ENCODE measurements around the gene PTPN14. TPM values are rescaled to one million over a fixed set of nuclear protein-coding genes. Genes with fewer than 3 reads are reported as not detected.
"Not testable (repeated sequence)": the region's sequence is repeated elsewhere in the genome, so short reads cannot be mapped to it uniquely, and the experiment has no call there.

The PTPN14 gene
- total and polyA plus RNA-seq, 8 donors: 14.9 to 38.0 (median 17.9) TPM

DNA sequence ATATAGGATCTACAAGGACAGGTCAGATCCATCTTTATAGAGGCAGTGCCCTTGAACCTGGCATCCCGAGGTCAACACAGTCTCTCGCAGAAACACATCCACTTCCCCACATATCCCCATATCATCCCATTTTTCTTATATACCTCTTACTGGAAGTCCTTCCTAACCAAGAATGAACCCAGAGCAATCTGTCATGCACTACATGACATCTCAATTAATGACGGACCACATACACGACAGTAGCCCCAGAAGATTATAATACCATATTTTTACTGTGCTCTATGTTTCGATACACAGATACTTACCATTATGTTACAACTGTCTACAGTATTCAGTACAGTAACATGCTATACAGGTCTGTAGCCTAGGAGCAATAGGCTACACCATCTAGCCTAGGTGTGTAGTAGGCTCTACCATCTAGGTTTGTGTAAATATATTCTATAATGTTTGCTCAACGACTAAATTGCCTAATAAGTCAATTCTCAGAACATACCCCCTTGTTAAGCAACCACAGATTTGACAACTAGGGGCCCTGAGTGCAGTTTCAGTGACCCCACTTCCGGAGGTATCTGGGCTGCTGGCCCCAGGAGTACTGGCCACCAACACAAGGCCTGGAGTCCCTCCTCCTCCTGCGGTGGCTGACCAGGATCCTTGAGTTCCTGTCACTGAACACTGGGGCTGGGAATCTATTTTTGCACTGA is 28.1 kb downstream of the PTPN14 start:
- no peak for ATAC-seq
- intact Hi-C loops (cut with DNase I): no loop called here

DNA sequence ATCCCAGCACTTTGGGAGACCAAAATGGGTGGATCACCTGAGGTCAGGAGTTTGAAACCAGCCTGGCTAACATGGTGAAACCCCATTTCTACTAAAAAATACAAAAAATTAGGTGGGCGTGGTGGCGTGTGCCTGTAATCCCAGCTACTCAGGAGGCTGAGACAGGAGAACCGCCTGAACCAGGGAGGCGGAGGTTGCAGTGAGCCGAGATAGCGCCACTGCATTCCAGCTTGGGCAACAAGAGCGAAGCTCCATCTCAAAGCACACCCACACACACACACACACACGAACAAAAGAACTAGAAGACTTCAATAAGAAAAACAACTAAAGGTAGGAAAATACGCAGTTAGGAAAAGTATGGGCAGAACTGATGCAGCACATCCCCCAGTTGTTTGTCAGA is 29.9 kb downstream of the PTPN14 start:
- DNase-seq; H3K4me1 ChIP-seq; H3K27me3 ChIP-seq; H3K9me3 ChIP-seq; H3K36me3 ChIP-seq; H3K4me3 ChIP-seq; ATAC-seq; H3K27ac ChIP-seq; intact Hi-C loops (cut with DNase I): not testable (repeated sequence)

More for the DNA sequence above, 28.1 kb downstream of the PTPN14 start:
- no peak overlapping the region for H3K27ac ChIP-seq
- H3K4me1 ChIP-seq: no peaks in the 10 kb centered on the region
- no peak overlapping the region for H3K4me3 ChIP-seq
- no peaks in the 10 kb centered on the region for H3K36me3 ChIP-seq
- no peaks in the 10 kb centered on the region for H3K9me3 ChIP-seq
- no peak for DNase-seq
- no peaks in the 10 kb centered on the region for H3K27me3 ChIP-seq
- TF ChIP-seq, protein P1, sequence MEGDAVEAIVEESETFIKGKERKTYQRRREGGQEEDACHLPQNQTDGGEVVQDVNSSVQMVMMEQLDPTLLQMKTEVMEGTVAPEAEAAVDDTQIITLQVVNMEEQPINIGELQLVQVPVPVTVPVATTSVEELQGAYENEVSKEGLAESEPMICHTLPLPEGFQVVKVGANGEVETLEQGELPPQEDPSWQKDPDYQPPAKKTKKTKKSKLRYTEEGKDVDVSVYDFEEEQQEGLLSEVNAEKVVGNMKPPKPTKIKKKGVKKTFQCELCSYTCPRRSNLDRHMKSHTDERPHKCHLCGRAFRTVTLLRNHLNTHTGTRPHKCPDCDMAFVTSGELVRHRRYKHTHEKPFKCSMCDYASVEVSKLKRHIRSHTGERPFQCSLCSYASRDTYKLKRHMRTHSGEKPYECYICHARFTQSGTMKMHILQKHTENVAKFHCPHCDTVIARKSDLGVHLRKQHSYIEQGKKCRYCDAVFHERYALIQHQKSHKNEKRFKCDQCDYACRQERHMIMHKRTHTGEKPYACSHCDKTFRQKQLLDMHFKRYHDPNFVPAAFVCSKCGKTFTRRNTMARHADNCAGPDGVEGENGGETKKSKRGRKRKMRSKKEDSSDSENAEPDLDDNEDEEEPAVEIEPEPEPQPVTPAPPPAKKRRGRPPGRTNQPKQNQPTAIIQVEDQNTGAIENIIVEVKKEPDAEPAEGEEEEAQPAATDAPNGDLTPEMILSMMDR (IDR thresholded peaks at IDR 0.05): no peak

DNA sequence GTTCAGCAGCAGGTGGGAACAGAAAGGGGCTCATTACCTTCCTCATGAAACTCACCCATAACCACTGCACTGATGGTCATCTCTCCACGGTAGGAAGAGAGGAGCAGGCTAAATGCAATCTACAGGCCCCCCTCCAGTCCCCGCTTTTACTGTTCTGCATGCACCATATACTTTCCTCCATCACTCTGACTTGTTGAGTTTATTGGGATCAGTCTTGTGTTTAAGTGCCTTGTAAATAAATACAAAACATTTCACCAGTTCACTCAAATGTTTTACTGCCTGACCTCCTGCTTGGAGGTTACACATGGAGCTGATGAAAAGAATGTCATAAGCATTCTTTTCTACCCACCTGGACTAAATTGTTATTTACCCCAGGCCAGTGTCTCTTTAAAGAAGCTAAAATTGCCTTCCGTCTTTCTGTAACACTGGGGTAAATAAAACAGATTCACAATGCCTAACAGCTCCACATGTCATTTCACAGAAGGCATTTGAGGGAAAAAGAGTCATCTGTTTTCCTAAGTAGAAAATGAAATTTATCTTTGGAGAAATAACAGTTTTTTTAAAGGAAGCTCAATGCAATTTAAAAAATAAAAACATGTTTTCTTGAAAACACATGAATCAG is 30.7 kb downstream of the PTPN14 start:
- Histone ChIP-seq H3K36me3 (no peaks in the 10 kb centered on the region), H3K4me1 (peaks cover 1 to 9% of the 10 kb centered on the region in 2 donors), H3K27me3 (no peaks in the 10 kb centered on the region), H3K27ac (no peak overlapping the region), H3K9me3 (no peaks in the 10 kb centered on the region), H3K4me3 (no peak overlapping the region)
- no peak for ATAC-seq
- DNase-seq: no peak
- intact Hi-C loops (cut with DNase I): no loop called here
- TF ChIP-seq, protein P1 (IDR thresholded peaks at IDR 0.05): no peak

DNA sequence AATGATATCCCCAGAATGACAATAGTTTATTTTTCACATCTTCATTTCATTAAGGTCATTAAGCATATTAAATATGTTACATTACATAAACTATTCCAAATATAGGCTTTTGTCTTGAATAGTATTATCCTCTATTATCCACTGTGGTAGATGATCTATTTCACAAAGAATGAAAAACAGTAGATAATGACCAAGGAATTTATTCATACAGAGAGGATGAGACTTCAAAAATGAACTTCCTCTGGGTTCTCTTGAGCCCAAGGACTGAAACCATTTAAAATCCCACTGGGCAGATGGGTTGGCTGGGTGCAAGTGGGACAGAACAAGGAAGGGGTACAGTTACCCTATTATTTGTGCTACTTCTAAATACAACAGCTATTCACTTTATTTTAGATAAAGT is 33.0 kb downstream of the PTPN14 start:
- Histone ChIP-seq H3K27ac (no peak overlapping the region), H3K4me1 (peaks cover 8 to 9% of the 10 kb centered on the region in 2 donors), H3K9me3 (no peaks in the 10 kb centered on the region), H3K4me3 (no peak overlapping the region), H3K36me3 (no peaks in the 10 kb centered on the region), H3K27me3 (no peaks in the 10 kb centered on the region)
- intact Hi-C loops (cut with DNase I): no loop called here
- TF ChIP-seq, protein P1 (IDR thresholded peaks at IDR 0.05): no peak
- DNase-seq: no peak
- no peak for ATAC-seq

DNA sequence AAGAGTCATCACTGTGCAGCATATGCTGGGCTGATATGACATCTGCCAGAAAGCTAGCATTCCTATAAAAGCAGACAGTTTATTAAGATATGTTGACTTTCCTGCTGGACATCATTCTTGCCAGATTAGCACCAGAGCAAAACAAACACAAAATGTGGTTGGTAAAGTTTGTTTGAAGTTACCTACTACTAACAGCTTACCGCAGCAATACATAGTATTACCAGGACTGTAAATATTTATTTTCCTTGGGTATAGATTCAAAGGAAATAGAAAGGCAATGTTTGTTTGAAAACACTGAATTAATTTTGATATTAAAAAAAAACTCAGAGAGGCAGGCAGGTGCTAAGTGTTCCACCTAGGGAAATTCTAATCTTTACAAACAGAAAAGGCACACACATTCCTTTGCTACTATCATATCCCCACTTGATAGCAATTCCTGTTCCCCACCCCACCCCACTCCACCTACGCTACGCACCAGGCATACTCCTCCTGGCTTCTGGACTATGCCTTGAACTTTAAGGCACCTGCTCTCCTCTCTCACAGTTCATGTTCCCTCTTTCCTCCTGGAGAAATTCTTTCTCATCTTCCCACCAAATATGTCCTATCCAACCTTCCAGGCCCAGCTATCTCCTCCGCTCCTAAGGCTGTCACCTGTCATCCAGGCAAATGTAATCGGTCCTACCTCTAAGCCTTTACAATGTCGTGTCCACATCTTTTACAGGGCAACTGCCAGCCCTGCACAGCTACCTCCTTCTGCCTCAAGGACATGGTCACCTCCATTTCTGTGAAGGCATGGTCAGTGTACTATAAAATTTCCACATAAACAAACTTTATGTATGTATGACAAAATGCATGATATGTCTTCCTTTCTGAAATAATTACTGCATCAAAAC is 34.7 kb downstream of the PTPN14 start:
- no peak overlapping the region for H3K27ac ChIP-seq
- H3K4me3 ChIP-seq: no peak overlapping the region
- intact Hi-C loops (cut with DNase I): no loop called here
- no peaks in the 10 kb centered on the region for H3K27me3 ChIP-seq
- peaks cover 8 to 9% of the 10 kb centered on the region in 2 donors for H3K4me1 ChIP-seq
- ATAC-seq: peak; percentile 86
- no peak for DNase-seq
- no peaks in the 10 kb centered on the region for H3K36me3 ChIP-seq
- TF ChIP-seq, protein P1 (IDR thresholded peaks at IDR 0.05): no peak
- H3K9me3 ChIP-seq: no peaks in the 10 kb centered on the region
